H9 (cell line): ENCODE results near the gene OMD. TPM values are rescaled to one million over a fixed set of nuclear protein-coding genes. Genes with fewer than 3 reads are reported as not detected.

ENCODE experiments used
- DNase-seq: peaks from one replicate; pipeline ENCODE4 v3.0.0-alpha.2; 2017
- H2AFZ ChIP-seq: one replicate; pipeline ENCODE4 v1.6.1; 2013; ENCODE audit warnings: mild to moderate bottlenecking, low read length, control low read depth, moderate library complexity
- H2AK5ac ChIP-seq: 2 replicates; pipeline ENCODE4 v1.6.1; 2013; ENCODE audit warnings: low read length, control low read depth, mixed read lengths; ENCODE audit not compliant: insufficient read length
- H2BK120ac ChIP-seq: one replicate; pipeline ENCODE4 v1.6.1; 2013; ENCODE audit warnings: low read depth, mild to moderate bottlenecking, low read length, control low read depth, inconsistent platforms; ENCODE audit not compliant: poor library complexity, severe bottlenecking
- H2BK12ac ChIP-seq: 2 replicates; pipeline ENCODE4 v1.6.1; 2013; ENCODE audit warnings: low read length, control low read depth, mixed read lengths, low read depth; ENCODE audit not compliant: insufficient read length
- H2BK15ac ChIP-seq: 2 replicates; pipeline ENCODE4 v1.6.1; 2013; ENCODE audit warnings: low read depth, low read length, control low read depth
- H2BK20ac ChIP-seq: one replicate; pipeline ENCODE4 v1.6.1; 2013; ENCODE audit warnings: low read depth, mild to moderate bottlenecking, low read length, control low read depth, inconsistent platforms; ENCODE audit not compliant: poor library complexity, severe bottlenecking
- H2BK5ac ChIP-seq: 2 replicates; pipeline ENCODE4 v1.6.1; 2013; ENCODE audit warnings: low read length, control low read depth, mixed read lengths; ENCODE audit not compliant: insufficient read length
- H3K14ac ChIP-seq: 2 replicates; pipeline ENCODE4 v1.6.1; 2013; ENCODE audit warnings: low read length, control low read depth; ENCODE audit not compliant: insufficient read depth
- H3K18ac ChIP-seq: 2 replicates; pipeline ENCODE4 v1.6.1; 2013; ENCODE audit warnings: low read depth, mild to moderate bottlenecking, mixed read lengths, low read length, control low read depth; ENCODE audit not compliant: insufficient read length
- H3K23ac ChIP-seq: 2 replicates; pipeline ENCODE4 v1.6.1; 2013; ENCODE audit warnings: low read length, control low read depth, mixed read lengths, low read depth; ENCODE audit not compliant: insufficient read length
- H3K23me2 ChIP-seq: 2 replicates; pipeline ENCODE4 v1.6.1; 2013; ENCODE audit warnings: low read depth, mild to moderate bottlenecking, mixed read lengths, low read length, control low read depth; ENCODE audit not compliant: insufficient read length, poor library complexity, severe bottlenecking
- H3K27ac ChIP-seq: 2 replicates; pipeline ENCODE4 v1.5.1; 2013; ENCODE audit warnings: low read length, control low read depth, mixed read lengths, low read depth; ENCODE audit not compliant: insufficient read length
- H3K27me3 ChIP-seq: 2 replicates; pipeline ENCODE4 v1.6.1; 2013; ENCODE audit warnings: low read length, control low read depth, inconsistent platforms; ENCODE audit not compliant: insufficient read depth
- H3K4ac ChIP-seq: 2 replicates; pipeline ENCODE4 v1.6.1; 2013; ENCODE audit warnings: low read depth, mild to moderate bottlenecking, control low read depth, inconsistent platforms, low read length, moderate library complexity
- H3K4me1 ChIP-seq: 2 replicates; pipeline ENCODE4 v1.6.1; 2013; ENCODE audit warnings: low read length, control low read depth, inconsistent platforms; ENCODE audit not compliant: insufficient read depth
- H3K4me2 ChIP-seq: 2 replicates; pipeline ENCODE4 v1.6.1; 2013; ENCODE audit warnings: low read length, control low read depth, mixed read lengths; ENCODE audit not compliant: insufficient read length, insufficient read depth
- H3K56ac ChIP-seq: 2 replicates; pipeline ENCODE4 v1.6.1; 2013; ENCODE audit warnings: low read depth, mild to moderate bottlenecking, mixed read lengths, low read length, control low read depth; ENCODE audit not compliant: insufficient read length
- H3K79me1 ChIP-seq: 2 replicates; pipeline ENCODE4 v1.6.1; 2013; ENCODE audit warnings: low read depth, mild to moderate bottlenecking, moderate library complexity, low read length, control low read depth, inconsistent platforms; ENCODE audit not compliant: insufficient read depth, poor library complexity, severe bottlenecking
- H3K79me2 ChIP-seq: 2 replicates; pipeline ENCODE4 v1.6.1; 2013; ENCODE audit warnings: low read length, control low read depth, inconsistent platforms; ENCODE audit not compliant: insufficient read depth
- H3K9ac ChIP-seq: 2 replicates; pipeline ENCODE4 v1.6.1; 2013; ENCODE audit warnings: low read length, control low read depth, mixed read lengths; ENCODE audit not compliant: insufficient read length; ENCODE audit errors: extremely low read depth
- H3K9me3 ChIP-seq: one replicate; pipeline ENCODE4 v1.6.1; 2013; ENCODE audit warnings: low read depth, low read length, inconsistent platforms; ENCODE audit not compliant: control insufficient read depth
- H3T11ph ChIP-seq: one replicate; pipeline ENCODE4 v1.6.1; 2013; ENCODE audit warnings: mild to moderate bottlenecking, low read length, control low read depth, inconsistent platforms
- H4K20me1 ChIP-seq: one replicate; pipeline ENCODE4 v1.6.1; 2013; ENCODE audit not compliant: control insufficient read depth, insufficient read length, insufficient read depth
- H4K5ac ChIP-seq: 2 replicates; pipeline ENCODE4 v1.6.1; 2013; ENCODE audit warnings: low read depth, mild to moderate bottlenecking, mixed read lengths, low read length, control low read depth; ENCODE audit not compliant: insufficient read length
- H4K8ac ChIP-seq: replicated peaks from 2 replicates; pipeline ENCODE4 v1.6.1; 2013; ENCODE audit warnings: low read length, control low read depth, mixed read lengths, low read depth; ENCODE audit not compliant: insufficient read length
- H4K91ac ChIP-seq: 2 replicates; pipeline ENCODE4 v1.6.1; 2013; ENCODE audit warnings: low read depth, mild to moderate bottlenecking, moderate library complexity, mixed read lengths, low read length, control low read depth; ENCODE audit not compliant: insufficient read length
- H3K27ac Mint-ChIP-seq, 3 experiments: 2 replicates in 2 of 3; 3 replicates in 1 of 3; pipeline ENCODE4 v1.8.0; 2020 to 2021; ENCODE audit warnings: mixed read lengths in 3 of 3, mild to moderate bottlenecking in 1 of 3, moderate library complexity in 1 of 3
- H3K27me3 Mint-ChIP-seq: 2 replicates; pipeline ENCODE4 v1.8.0; 2021; ENCODE audit warnings: low read depth, mild to moderate bottlenecking, moderate library complexity, mixed read lengths
- H3K36me3 Mint-ChIP-seq, 3 experiments: 2 replicates in 2 of 3; 3 replicates in 1 of 3; pipeline ENCODE4 v1.8.0; 2020 to 2021; ENCODE audit warnings: low read depth in 3 of 3, mixed read lengths in 3 of 3; ENCODE audit not compliant: insufficient read depth in 1 of 3
- H3K4me1 Mint-ChIP-seq, 2 experiments: 2 replicates each; pipeline ENCODE4 v1.8.0; 2020; ENCODE audit warnings: mixed read lengths in 2 of 2
- H3K4me3 Mint-ChIP-seq, 2 experiments: 2 replicates in 1 of 2; 3 replicates in 1 of 2; pipeline ENCODE4 v1.8.0; 2020 to 2021; ENCODE audit warnings: mild to moderate bottlenecking in 2 of 2, mixed read lengths in 2 of 2, moderate library complexity in 1 of 2
- H3K9me3 Mint-ChIP-seq, 2 experiments: 2 replicates in 1 of 2; 3 replicates in 1 of 2; pipeline ENCODE4 v1.8.0; 2020; ENCODE audit warnings: mild to moderate bottlenecking in 2 of 2, mixed read lengths in 2 of 2, moderate library complexity in 1 of 2
- WGBS: extraction: QIAGEN DNeasy Blood & Tissue Kit; methylation state at CpG from one replicate; pipeline ENCODE4 v1.1.7; 2013; ENCODE audit warnings: missing lambda C conversion rate, low lambda C conversion rate, mixed read lengths; ENCODE audit not compliant: insufficient read length; ENCODE audit errors: extremely low coverage; 5-methylcytosine and 5-hydroxymethylcytosine counted together
- total RNA-seq: library from RNA; stranded (reverse); gene quantifications from 2 replicates; pipeline ENCODE4 v1.2.1, GENCODE V29; 2021
- TF ChIP-seq, protein P1 (sequence below): fragments of 200-600 bp; sonication (generic); conservative IDR thresholded peaks from 3 replicates; pipeline ENCODE4 v1.8.0; 2021; ENCODE audit warnings: antibody characterized with exemption, mild to moderate bottlenecking

OMD gene
- total RNA-seq, 1 experiment from 2014 or later, result not detected

DNA sequence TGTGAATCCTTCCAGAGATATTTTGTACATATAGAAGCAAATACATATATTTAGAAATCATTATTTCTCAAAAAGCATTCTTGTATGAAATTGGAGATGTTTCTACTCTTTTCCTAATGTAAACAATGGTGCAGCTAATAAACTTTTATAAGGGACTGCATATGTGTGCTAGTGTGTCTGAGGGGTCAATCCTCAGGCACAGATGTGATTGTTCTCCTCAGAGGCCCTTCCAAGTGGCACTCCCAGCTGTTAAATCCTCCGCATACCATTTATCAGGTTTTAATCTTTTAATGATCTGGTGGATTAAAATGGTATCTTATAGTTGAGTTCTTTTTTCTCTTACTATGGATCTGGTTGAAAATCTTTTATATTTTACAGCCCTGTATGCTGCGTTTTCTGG lies 5.6 kb upstream of the OMD start:
- no peak overlapping the region for H3K23ac ChIP-seq
- H3K4ac ChIP-seq, result no peak overlapping the region
- H3K9me3 Mint-ChIP-seq, result no peaks in the 10 kb centered on the region
- no peaks in the 10 kb centered on the region for H3K27me3 ChIP-seq
- H4K5ac ChIP-seq, result no peak overlapping the region
- TF ChIP-seq, protein P1, sequence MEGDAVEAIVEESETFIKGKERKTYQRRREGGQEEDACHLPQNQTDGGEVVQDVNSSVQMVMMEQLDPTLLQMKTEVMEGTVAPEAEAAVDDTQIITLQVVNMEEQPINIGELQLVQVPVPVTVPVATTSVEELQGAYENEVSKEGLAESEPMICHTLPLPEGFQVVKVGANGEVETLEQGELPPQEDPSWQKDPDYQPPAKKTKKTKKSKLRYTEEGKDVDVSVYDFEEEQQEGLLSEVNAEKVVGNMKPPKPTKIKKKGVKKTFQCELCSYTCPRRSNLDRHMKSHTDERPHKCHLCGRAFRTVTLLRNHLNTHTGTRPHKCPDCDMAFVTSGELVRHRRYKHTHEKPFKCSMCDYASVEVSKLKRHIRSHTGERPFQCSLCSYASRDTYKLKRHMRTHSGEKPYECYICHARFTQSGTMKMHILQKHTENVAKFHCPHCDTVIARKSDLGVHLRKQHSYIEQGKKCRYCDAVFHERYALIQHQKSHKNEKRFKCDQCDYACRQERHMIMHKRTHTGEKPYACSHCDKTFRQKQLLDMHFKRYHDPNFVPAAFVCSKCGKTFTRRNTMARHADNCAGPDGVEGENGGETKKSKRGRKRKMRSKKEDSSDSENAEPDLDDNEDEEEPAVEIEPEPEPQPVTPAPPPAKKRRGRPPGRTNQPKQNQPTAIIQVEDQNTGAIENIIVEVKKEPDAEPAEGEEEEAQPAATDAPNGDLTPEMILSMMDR, result no peak
- no peaks in the 10 kb centered on the region for H4K20me1 ChIP-seq
- H3K79me2 ChIP-seq, result no peaks in the 10 kb centered on the region
- H3K4me1 ChIP-seq, result no peaks in the 10 kb centered on the region
- H3K9me3 ChIP-seq, result no peaks in the 10 kb centered on the region
- no peak overlapping the region for H4K91ac ChIP-seq
- no peak overlapping the region for H3K27ac ChIP-seq
- no peaks in the 10 kb centered on the region for H3K79me1 ChIP-seq
- H2BK12ac ChIP-seq, result no peak overlapping the region
- no peaks in the 10 kb centered on the region for H3K27me3 Mint-ChIP-seq
- H3K14ac ChIP-seq, result no peak overlapping the region
- H3K27ac Mint-ChIP-seq, result no peak overlapping the region
- H2AK5ac ChIP-seq, result no peak overlapping the region
- H3K9ac ChIP-seq, result no peak overlapping the region
- no CpG with 5 or more reads among the region's 2 CpGs for WGBS
- H2BK5ac ChIP-seq, result no peak overlapping the region
- no peak overlapping the region for H3K4me2 ChIP-seq
- no peak overlapping the region for H2BK20ac ChIP-seq
- no peak overlapping the region for H4K8ac ChIP-seq
- no peak overlapping the region for H3K18ac ChIP-seq
- DNase-seq, result no peak
- H2BK15ac ChIP-seq, result no peak overlapping the region
- no peaks in the 10 kb centered on the region for H3K4me1 Mint-ChIP-seq
- H3K23me2 ChIP-seq, result no peaks in the 10 kb centered on the region
- H3T11ph ChIP-seq, result no peak overlapping the region
- H2BK120ac ChIP-seq, result no peak overlapping the region
- no peak overlapping the region for H3K4me3 Mint-ChIP-seq
- H3K56ac ChIP-seq, result no peak overlapping the region
- no peak overlapping the region for H2AFZ ChIP-seq
- no peaks in the 10 kb centered on the region for H3K36me3 Mint-ChIP-seq
